HepG2 (cell line): ENCODE results near the gene FAM131A. TPM values are rescaled to one million over a fixed set of nuclear protein-coding genes. Genes with fewer than 3 reads are reported as not detected.

ENCODE experiments used
- ARNTL ChIP-seq: sonication (generic); formaldehyde crosslinking; IDR thresholded peaks from 2 replicates; pipeline ENCODE4 v1.4.0; 2020; ENCODE audit warnings: mild to moderate bottlenecking, missing genetic modification reagents
- CREB1 ChIP-seq, 2 experiments: fragments of 450-650 bp in 1 of 2; IDR thresholded peaks; 2 replicates each; pipeline ENCODE4 v1.6.1; 2016 to 2017; ENCODE audit warnings: control low read depth in 1 of 2, mild to moderate bottlenecking in 1 of 2, missing compliant biosample characterization in 1 of 2, missing genetic modification characterization in 1 of 2
- DR1 ChIP-seq: sonication (generic); formaldehyde crosslinking; IDR thresholded peaks from 2 replicates; pipeline ENCODE4 v1.8.0; 2021; ENCODE audit warnings: mild to moderate bottlenecking, missing genetic modification reagents, inconsistent platforms
- GFI1 ChIP-seq: sonication (generic); formaldehyde crosslinking; IDR thresholded peaks from 2 replicates; pipeline ENCODE4 v1.5.0; 2020; ENCODE audit warnings: missing genetic modification reagents, mild to moderate bottlenecking, borderline replicate concordance
- GPN1 ChIP-seq: sonication (generic); formaldehyde crosslinking; IDR thresholded peaks from 2 replicates; pipeline ENCODE4 v1.5.1; 2020; ENCODE audit warnings: missing genetic modification reagents, borderline replicate concordance
- KDM3A ChIP-seq: IDR thresholded peaks from 2 replicates; pipeline ENCODE4 v1.6.1; 2018; ENCODE audit warnings: low read depth, missing compliant biosample characterization
- KLF6 ChIP-seq: IDR thresholded peaks from 2 replicates; pipeline ENCODE4 v1.8.0; 2016; ENCODE audit warnings: missing biosample characterization, missing genetic modification reagents
- MAFK ChIP-seq, 2 experiments: IDR thresholded peaks in 1 of 2; conservative IDR thresholded peaks in 1 of 2; 2 replicates each; pipeline ENCODE4 v1.6.1; 2011; ENCODE audit warnings: improper control_type of control experiment in 2 of 2, low read length in 2 of 2
- MBD4 ChIP-seq: IDR thresholded peaks from 2 replicates; pipeline ENCODE4 v1.6.1; 2012; ENCODE audit warnings: low read length, inconsistent platforms, borderline replicate concordance
- NR2C2 ChIP-seq: sonication (generic); formaldehyde crosslinking; IDR thresholded peaks from 2 replicates; pipeline ENCODE4 v1.4.0; 2020; ENCODE audit warnings: missing genetic modification reagents, mild to moderate bottlenecking, moderate library complexity, borderline replicate concordance
- PHF8 ChIP-seq: sonication (generic); formaldehyde crosslinking; IDR thresholded peaks from 2 replicates; pipeline ENCODE4 v1.5.0; 2020; ENCODE audit warnings: missing genetic modification reagents
- POGZ ChIP-seq: sonication (generic); formaldehyde crosslinking; IDR thresholded peaks from 2 replicates; pipeline ENCODE4 v1.4.0; 2020; ENCODE audit warnings: mild to moderate bottlenecking, missing genetic modification reagents
- RBFOX2 ChIP-seq: fragments of 200-400 bp; formaldehyde crosslinking; IDR thresholded peaks from 2 replicates; pipeline ENCODE4 v1.6.1; 2017; ENCODE audit warnings: low read depth, mild to moderate bottlenecking, low read length
- RBM39 ChIP-seq: fragments of 200-400 bp; formaldehyde crosslinking; IDR thresholded peaks from one replicate; pipeline ENCODE4 v1.6.1; 2018; ENCODE audit warnings: antibody characterized with exemption, mild to moderate bottlenecking, low read depth, low read length; ENCODE audit not compliant: poor library complexity, severe bottlenecking
- RXRA ChIP-seq: sonication (generic); formaldehyde crosslinking; IDR thresholded peaks from 2 replicates; pipeline ENCODE4 v1.5.1; 2020; ENCODE audit warnings: missing genetic modification reagents
- SPEN ChIP-seq: sonication (generic); formaldehyde crosslinking; IDR thresholded peaks from 2 replicates; pipeline ENCODE4 v1.5.1; 2020; ENCODE audit warnings: low read depth, mild to moderate bottlenecking, missing genetic modification reagents
- ZNF317 ChIP-seq: sonication (generic); formaldehyde crosslinking; IDR thresholded peaks from 2 replicates; pipeline ENCODE4 v1.5.0; 2020; ENCODE audit warnings: mild to moderate bottlenecking, missing genetic modification reagents
- ZNF570 ChIP-seq: sonication (generic); formaldehyde crosslinking; IDR thresholded peaks from 2 replicates; pipeline ENCODE4 v1.4.0; 2020; ENCODE audit warnings: mild to moderate bottlenecking, missing genetic modification reagents, borderline replicate concordance
- ZNF792 ChIP-seq: IDR thresholded peaks from 2 replicates; pipeline ENCODE4 v1.6.1; 2016
- ZNF816 ChIP-seq: sonication (generic); formaldehyde crosslinking; IDR thresholded peaks from 2 replicates; pipeline ENCODE4 v1.8.0; 2022; ENCODE audit warnings: missing genetic modification reagents, mild to moderate bottlenecking, borderline replicate concordance
- polyA plus RNA-seq, 8 experiments: library from polyadenylated mRNA; depleted of rRNA in 3 of 8; stranded (reverse) in 7 of 8; unstranded in 1 of 8; fragments of >200 nt; fragmentation: Illumina TruSeq in 4 of 8; extraction: Trizol in 4 of 8; gene quantifications; 2 replicates each; pipeline versions ENCODE4 v1.2.1 to v1.2.3, GENCODE V29; 2011 to 2016; ENCODE audit warnings: low read depth in 4 of 8, missing spikeins in 1 of 8, mixed read lengths in 1 of 8; ENCODE audit not compliant: insufficient read depth in 1 of 8
- total RNA-seq, 5 experiments: library from RNA; depleted of rRNA; stranded (reverse); fragments of >200 nt; fragmentation: Illumina TruSeq; extraction: Trizol; gene quantifications; 2 replicates each; pipeline ENCODE4 v1.2.3, GENCODE V29; 2016; ENCODE audit warnings: low read depth in 1 of 5
- TF ChIP-seq, protein P1 (sequence below): sonication (generic); formaldehyde crosslinking; IDR thresholded peaks from 2 replicates; pipeline ENCODE4 v1.9.0; 2021; ENCODE audit warnings: missing genetic modification reagents, mild to moderate bottlenecking, borderline replicate concordance
- TF ChIP-seq, protein P2 (sequence below), 2 experiments: sonication (generic) in 1 of 2; formaldehyde crosslinking in 1 of 2; IDR thresholded peaks; 2 replicates each; pipeline versions ENCODE4 v1.4.0 to v1.6.1; 2018 to 2020; ENCODE audit warnings: missing genetic modification reagents in 2 of 2, borderline replicate concordance in 1 of 2, low read depth in 1 of 2, mild to moderate bottlenecking in 1 of 2, missing biosample characterization in 1 of 2
- TF ChIP-seq, protein P3 (sequence below): sonication (generic); formaldehyde crosslinking; IDR thresholded peaks from 2 replicates; pipeline ENCODE4 v1.8.1; 2023; ENCODE audit warnings: mild to moderate bottlenecking, missing genetic modification reagents

Gene FAM131A
- total and polyA plus RNA-seq, 2 of the 13 experiments (the other 11 are each of a cell fraction or from before 2014, with no cell fraction given): 9.2 to 9.3 TPM

GRCh38 chr3:184336547-184337398 is 627 bp upstream of the FAM131A start (continued):
- TF ChIP-seq, protein P1, sequence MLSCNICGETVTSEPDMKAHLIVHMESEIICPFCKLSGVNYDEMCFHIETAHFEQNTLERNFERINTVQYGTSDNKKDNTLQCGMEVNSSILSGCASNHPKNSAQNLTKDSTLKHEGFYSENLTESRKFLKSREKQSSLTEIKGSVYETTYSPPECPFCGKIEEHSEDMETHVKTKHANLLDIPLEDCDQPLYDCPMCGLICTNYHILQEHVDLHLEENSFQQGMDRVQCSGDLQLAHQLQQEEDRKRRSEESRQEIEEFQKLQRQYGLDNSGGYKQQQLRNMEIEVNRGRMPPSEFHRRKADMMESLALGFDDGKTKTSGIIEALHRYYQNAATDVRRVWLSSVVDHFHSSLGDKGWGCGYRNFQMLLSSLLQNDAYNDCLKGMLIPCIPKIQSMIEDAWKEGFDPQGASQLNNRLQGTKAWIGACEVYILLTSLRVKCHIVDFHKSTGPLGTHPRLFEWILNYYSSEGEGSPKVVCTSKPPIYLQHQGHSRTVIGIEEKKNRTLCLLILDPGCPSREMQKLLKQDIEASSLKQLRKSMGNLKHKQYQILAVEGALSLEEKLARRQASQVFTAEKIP: no peak
- TF ChIP-seq ZNF317 (CRISPR knock-in tag): no peak
- TF ChIP-seq NR2C2: no peak
- TF ChIP-seq, protein P2, sequence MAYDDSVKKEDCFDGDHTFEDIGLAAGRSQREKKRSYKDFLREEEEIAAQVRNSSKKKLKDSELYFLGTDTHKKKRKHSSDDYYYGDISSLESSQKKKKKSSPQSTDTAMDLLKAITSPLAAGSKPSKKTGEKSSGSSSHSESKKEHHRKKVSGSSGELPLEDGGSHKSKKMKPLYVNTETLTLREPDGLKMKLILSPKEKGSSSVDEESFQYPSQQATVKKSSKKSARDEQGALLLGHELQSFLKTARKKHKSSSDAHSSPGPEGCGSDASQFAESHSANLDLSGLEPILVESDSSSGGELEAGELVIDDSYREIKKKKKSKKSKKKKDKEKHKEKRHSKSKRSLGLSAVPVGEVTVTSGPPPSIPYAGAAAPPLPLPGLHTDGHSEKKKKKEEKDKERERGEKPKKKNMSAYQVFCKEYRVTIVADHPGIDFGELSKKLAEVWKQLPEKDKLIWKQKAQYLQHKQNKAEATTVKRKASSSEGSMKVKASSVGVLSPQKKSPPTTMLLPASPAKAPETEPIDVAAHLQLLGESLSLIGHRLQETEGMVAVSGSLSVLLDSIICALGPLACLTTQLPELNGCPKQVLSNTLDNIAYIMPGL (CRISPR knock-in tag; IDR thresholded peaks at IDR 0.05; ENCODE audit: borderline replicate concordance in 1 of 2, low read depth in 1 of 2): no peak
- TF ChIP-seq, protein P3, sequence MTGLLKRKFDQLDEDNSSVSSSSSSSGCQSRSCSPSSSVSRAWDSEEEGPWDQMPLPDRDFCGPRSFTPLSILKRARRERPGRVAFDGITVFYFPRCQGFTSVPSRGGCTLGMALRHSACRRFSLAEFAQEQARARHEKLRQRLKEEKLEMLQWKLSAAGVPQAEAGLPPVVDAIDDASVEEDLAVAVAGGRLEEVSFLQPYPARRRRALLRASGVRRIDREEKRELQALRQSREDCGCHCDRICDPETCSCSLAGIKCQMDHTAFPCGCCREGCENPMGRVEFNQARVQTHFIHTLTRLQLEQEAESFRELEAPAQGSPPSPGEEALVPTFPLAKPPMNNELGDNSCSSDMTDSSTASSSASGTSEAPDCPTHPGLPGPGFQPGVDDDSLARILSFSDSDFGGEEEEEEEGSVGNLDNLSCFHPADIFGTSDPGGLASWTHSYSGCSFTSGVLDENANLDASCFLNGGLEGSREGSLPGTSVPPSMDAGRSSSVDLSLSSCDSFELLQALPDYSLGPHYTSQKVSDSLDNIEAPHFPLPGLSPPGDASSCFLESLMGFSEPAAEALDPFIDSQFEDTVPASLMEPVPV (CRISPR knock-in tag): no peak
- TF ChIP-seq GFI1 (CRISPR knock-in tag): peak; percentile 94
- TF ChIP-seq RXRA: no peak
- no peak for TF ChIP-seq KLF6 (CRISPR knock-in tag)
- TF ChIP-seq ZNF792 (CRISPR knock-in tag): no peak
- no peak for TF ChIP-seq DR1 (CRISPR knock-in tag)
- no peak for TF ChIP-seq MBD4
- TF ChIP-seq GPN1 (CRISPR knock-in tag): no peak
- TF ChIP-seq ZNF816: 0 out of 2 replicates have a peak, but pooled peaks have one; percentile 25
- no peak for TF ChIP-seq ARNTL
- TF ChIP-seq RBM39: no peak
- 0 out of 2 replicates have a peak, but pooled peaks have one; percentile 7 for TF ChIP-seq SPEN
- no peak for TF ChIP-seq KDM3A
- no peak for TF ChIP-seq ZNF570 (CRISPR knock-in tag)
- no peak for TF ChIP-seq POGZ (CRISPR knock-in tag)
- no peak for TF ChIP-seq RBFOX2
- TF ChIP-seq PHF8 (CRISPR knock-in tag): peak; percentile 64
- TF ChIP-seq CREB1 (IDR thresholded peaks at IDR 0.05): no peak
- no peak for TF ChIP-seq CREB1 (CRISPR knock-in tag; IDR thresholded peaks at IDR 0.05)
- no peak for TF ChIP-seq MAFK (conservative IDR thresholded peaks at IDR 0.05 in 1 of 2, IDR thresholded peaks at IDR 0.05 in 1 of 2; ENCODE audit: low read length in 2 of 2)
